Measurements from ENCODE around the gene ZNF92. TPM values are rescaled to one million over a fixed set of nuclear protein-coding genes. Genes with fewer than 3 reads are reported as not detected.

Gene ZNF92
- total RNA-seq: 10 to 100 TPM; 28.5 to 35.0 (median 33.7) TPM
- 44.8 TPM for total RNA-seq (2013)

DNA sequence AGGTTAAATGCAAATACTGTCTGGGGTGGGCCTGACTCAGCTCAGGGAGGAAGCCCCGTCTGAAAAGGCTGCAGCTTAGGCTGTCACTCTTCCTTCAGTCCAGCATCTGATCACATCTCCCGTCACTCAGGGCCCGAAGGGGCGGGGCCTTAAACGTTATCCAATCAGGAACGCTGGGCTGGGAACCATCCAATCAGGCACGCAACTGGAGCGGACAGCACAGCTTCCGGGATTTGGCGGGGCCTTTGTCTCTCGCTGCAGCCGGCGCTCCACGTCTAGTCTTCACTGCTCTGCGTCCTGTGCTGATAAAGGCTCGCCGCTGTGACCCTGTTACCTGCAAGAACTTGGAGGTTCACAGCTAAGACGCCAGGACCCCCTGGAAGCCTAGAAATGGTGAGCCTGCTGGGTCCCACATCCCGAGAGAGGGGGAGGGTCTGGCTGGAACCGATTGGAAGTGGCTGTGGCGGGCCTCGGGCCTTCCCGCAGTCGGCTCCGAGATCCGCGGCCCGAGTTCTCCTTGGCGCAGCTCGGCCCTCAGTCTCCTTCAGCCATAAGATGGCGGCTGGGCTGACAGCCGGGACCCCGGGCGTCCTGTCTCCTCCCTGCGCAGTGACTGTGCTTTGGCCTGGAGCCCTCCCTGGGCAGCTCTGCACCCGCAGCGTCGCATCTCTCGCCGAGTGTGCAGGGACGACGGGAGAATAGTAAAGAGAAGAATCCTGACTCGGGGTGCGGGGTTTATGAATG, at the start of gene ZNF92:
TSS of gene ZNF92 (plus strand) at position 248 of the 744 bp plus-strand sequence. CDS start at position 391, 143 bp downstream.
- TF ChIP-seq, protein P1, sequence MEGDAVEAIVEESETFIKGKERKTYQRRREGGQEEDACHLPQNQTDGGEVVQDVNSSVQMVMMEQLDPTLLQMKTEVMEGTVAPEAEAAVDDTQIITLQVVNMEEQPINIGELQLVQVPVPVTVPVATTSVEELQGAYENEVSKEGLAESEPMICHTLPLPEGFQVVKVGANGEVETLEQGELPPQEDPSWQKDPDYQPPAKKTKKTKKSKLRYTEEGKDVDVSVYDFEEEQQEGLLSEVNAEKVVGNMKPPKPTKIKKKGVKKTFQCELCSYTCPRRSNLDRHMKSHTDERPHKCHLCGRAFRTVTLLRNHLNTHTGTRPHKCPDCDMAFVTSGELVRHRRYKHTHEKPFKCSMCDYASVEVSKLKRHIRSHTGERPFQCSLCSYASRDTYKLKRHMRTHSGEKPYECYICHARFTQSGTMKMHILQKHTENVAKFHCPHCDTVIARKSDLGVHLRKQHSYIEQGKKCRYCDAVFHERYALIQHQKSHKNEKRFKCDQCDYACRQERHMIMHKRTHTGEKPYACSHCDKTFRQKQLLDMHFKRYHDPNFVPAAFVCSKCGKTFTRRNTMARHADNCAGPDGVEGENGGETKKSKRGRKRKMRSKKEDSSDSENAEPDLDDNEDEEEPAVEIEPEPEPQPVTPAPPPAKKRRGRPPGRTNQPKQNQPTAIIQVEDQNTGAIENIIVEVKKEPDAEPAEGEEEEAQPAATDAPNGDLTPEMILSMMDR (IDR thresholded peaks at IDR 0.05): no peak
- intact Hi-C loops (cut with micrococcal nuclease): loop anchor here (10.0 kb wide), 1 partner anchor 369 kb away; the partner anchor contains the start of gene ERV3-1
- H3K36me3 Mint-ChIP-seq: no peaks in the 10 kb centered on the region
- Histone ChIP-seq H3K36me3 (ENCODE audit: control insufficient read depth, insufficient read depth, low read length) (peaks cover 2% of the 10 kb centered on the region), H3K9me3 (ENCODE audit: control insufficient read depth, insufficient read depth, low read length) (no peaks in the 10 kb centered on the region), H3K4me3 (ENCODE audit: low read length) (peak within 1 kb of the TSS; percentile 82), H3K27ac (ENCODE audit: low read length) (peak within 1 kb of the TSS; percentile 84), H3K4me1 (ENCODE audit: control insufficient read depth, insufficient read depth, low read length) (peaks cover 30% of the 10 kb centered on the region), H3K27me3 (ENCODE audit: control insufficient read depth, insufficient read depth, low read length) (no peaks in the 10 kb centered on the region)
- H3K4me1 Mint-ChIP-seq: peaks cover 37 to 46% of the 10 kb centered on the region in 2 donors
- 0% methylated on average over 44 of the region's 44 CpGs for WGBS (ENCODE audit: insufficient coverage)
- no peaks in the 10 kb centered on the region for H3K27me3 Mint-ChIP-seq (ENCODE audit: low read depth in 2 of 2)
- peak within 1 kb of the TSS; percentile 94 to 96 for H3K27ac Mint-ChIP-seq
- H3K4me3 Mint-ChIP-seq: peak within 1 kb of the TSS; percentile 99
- peak; percentile 97 to 99 (median 98) for ATAC-seq
- peak; percentile 97 for DNase-seq
- no peaks in the 10 kb centered on the region for H3K9me3 Mint-ChIP-seq

DNA sequence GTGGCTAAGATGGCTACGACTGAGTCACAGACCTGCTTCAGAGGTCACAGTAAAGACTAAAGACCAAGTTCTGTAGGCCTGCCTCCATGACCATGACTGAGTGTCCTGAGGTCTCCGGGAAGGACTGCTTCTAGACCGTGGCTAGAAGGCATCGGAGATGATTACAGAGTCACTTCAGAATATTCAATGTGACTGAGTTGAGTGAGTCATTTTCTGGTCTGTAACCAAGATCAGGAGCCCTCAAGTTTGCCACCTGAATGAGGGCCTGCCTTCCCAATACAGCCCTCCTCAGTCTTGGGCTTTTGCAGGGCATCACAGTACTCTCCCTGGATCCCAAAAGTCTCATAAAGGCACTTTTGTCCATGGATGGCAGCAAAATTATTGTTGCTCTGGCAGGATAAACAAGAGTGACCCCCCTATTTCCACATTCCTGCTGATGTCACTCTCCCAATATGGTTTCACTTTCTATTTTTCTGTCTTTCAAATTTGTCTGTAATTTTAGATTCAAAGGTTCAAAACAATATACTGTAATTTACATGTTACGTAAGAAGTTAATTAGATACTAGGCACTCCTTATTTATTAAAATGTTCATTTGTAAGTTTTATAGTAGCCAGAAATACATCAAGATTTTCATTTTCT, 47.7 kb upstream of the ZNF92 start:
- Mint-ChIP-seq H3K27me3 (ENCODE audit: low read depth in 2 of 2) (peaks cover 0 to 9% of the 10 kb centered on the region in 2 donors), H3K4me1 (peaks cover 0 to 5% of the 10 kb centered on the region in 2 donors), H3K4me3 (no peak overlapping the region), H3K36me3 (no peaks in the 10 kb centered on the region), H3K27ac (no peak overlapping the region), H3K9me3 (no peaks in the 10 kb centered on the region)
- DNase-seq (no peak), ATAC-seq (peak in 1 of 3 donors; percentile 31)
- no peaks in the 10 kb centered on the region for H3K4me1 ChIP-seq (ENCODE audit: control insufficient read depth, insufficient read depth, low read length)
- H3K27ac ChIP-seq (ENCODE audit: low read length): no peak overlapping the region
- no peak overlapping the region for H3K4me3 ChIP-seq (ENCODE audit: low read length)
- intact Hi-C loops (cut with micrococcal nuclease): no loop called here
- no peaks in the 10 kb centered on the region for H3K36me3 ChIP-seq (ENCODE audit: control insufficient read depth, insufficient read depth, low read length)
- TF ChIP-seq, protein P1 (IDR thresholded peaks at IDR 0.05): no peak
- H3K9me3 ChIP-seq (ENCODE audit: control insufficient read depth, insufficient read depth, low read length): no peaks in the 10 kb centered on the region
- 89% methylated on average over 4 of the region's 5 CpGs for WGBS (ENCODE audit: insufficient coverage)
- no peaks in the 10 kb centered on the region for H3K27me3 ChIP-seq (ENCODE audit: control insufficient read depth, insufficient read depth, low read length)

DNA sequence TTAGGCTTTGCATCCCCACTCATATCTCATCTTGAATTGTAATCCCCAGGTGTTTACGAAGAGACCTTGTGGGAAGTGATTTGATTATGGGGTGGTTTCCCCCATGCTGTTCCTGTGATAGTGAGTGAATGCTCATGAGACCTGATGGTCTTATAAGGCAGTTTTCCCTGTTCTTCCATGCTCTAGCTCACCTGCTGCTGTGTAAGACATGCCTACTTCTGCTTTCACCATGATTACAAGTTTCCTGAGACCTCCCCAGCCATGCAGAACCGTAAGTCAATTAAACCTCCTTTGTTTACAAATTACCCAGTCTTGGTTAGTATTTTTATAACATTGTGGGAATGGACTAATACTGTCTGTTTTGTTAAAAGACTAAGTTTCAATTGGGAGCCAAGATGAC, 35.3 kb upstream of the ZNF92 start:
- H3K27ac ChIP-seq (ENCODE audit: low read length): no peak overlapping the region
- WGBS (ENCODE audit: insufficient coverage): 100% methylated on average over 1 of the region's 2 CpGs

More for the DNA sequence above, 35.3 kb upstream of the ZNF92 start:
- Histone ChIP-seq H3K4me1 (ENCODE audit: control insufficient read depth, insufficient read depth, low read length) (no peaks in the 10 kb centered on the region), H3K9me3 (ENCODE audit: control insufficient read depth, insufficient read depth, low read length) (no peaks in the 10 kb centered on the region), H3K4me3 (ENCODE audit: low read length) (no peak overlapping the region), H3K27me3 (ENCODE audit: control insufficient read depth, insufficient read depth, low read length) (peaks cover 4% of the 10 kb centered on the region), H3K36me3 (ENCODE audit: control insufficient read depth, insufficient read depth, low read length) (no peaks in the 10 kb centered on the region)
- ATAC-seq: no peak
- no peaks in the 10 kb centered on the region for H3K4me1 Mint-ChIP-seq
- no peak overlapping the region for H3K4me3 Mint-ChIP-seq
- peaks cover 8 to 17% of the 10 kb centered on the region in 2 donors for H3K27me3 Mint-ChIP-seq (ENCODE audit: low read depth in 2 of 2)
- TF ChIP-seq, protein P1 (IDR thresholded peaks at IDR 0.05): no peak
- intact Hi-C loops (cut with micrococcal nuclease): no loop called here
- H3K36me3 Mint-ChIP-seq: no peaks in the 10 kb centered on the region
- DNase-seq: no peak
- H3K9me3 Mint-ChIP-seq: no peaks in the 10 kb centered on the region
- H3K27ac Mint-ChIP-seq: no peak overlapping the region
